Tibial nerve (tissue), 4 donors: ENCODE data around the gene EML1.

ENCODE experiments used
- CTCF ChIP-seq, 5 experiments: fragments of 200-600 bp in 3 of 5; fragments of 450-650 bp in 2 of 5; sonication (generic) in 3 of 5; IDR thresholded peaks; one replicate each; pipeline ENCODE4 v1.5.1; 2016 to 2019; ENCODE audit warnings: antibody characterized with exemption in 5 of 5, mild to moderate bottlenecking in 3 of 5, moderate library complexity in 2 of 5
- EP300 ChIP-seq, 2 donors: sonication (generic); formaldehyde crosslinking; IDR thresholded peaks; one replicate each; pipeline ENCODE4 v1.6.1; 2017; ENCODE audit warnings: antibody characterized with exemption in 2 of 2, mild to moderate bottlenecking in 1 of 2
- POLR2A ChIP-seq, 2 donors: fragments of 450-650 bp; IDR thresholded peaks; one replicate each; pipeline ENCODE4 v1.6.1; 2017; ENCODE audit warnings: antibody characterized with exemption in 2 of 2, mild to moderate bottlenecking in 2 of 2, moderate library complexity in 2 of 2

- TF ChIP-seq POLR2A (IDR thresholded peaks at IDR 0.05) (no peak), CTCF (IDR thresholded peaks at IDR 0.05) (no peak), EP300 (IDR thresholded peaks at IDR 0.05) (no peak)
These were observed 146.9 kb downstream of the EML1 start for GRCh38 chr14:99940064-99940463.
